Stimulated activated CD8-positive, alpha-beta memory T cell treated with anti-CD3 and anti-CD28 coated beads, Interleukin-4, amount 100 ng/mL, for 48 hours (primary cell): ENCODE measurements around the gene OTUD4.
"Not testable (repeated sequence)": the region's sequence is repeated elsewhere in the genome, so short reads cannot be mapped to it uniquely, and the experiment has no call there.

ENCODE experiments used
- DNase-seq: peaks from one replicate; pipeline ENCODE4 v3.0.0-alpha.2; 2020

OTUD4 gene

GRCh38 chr4:145179281-145179860 lies 1.0 kb downstream of the OTUD4 start:
- DNase-seq = peak; percentile 85

- no peak for DNase-seq
These were observed 1.6 kb downstream of the OTUD4 start for GRCh38 chr4:145178740-145179280.

DNA sequence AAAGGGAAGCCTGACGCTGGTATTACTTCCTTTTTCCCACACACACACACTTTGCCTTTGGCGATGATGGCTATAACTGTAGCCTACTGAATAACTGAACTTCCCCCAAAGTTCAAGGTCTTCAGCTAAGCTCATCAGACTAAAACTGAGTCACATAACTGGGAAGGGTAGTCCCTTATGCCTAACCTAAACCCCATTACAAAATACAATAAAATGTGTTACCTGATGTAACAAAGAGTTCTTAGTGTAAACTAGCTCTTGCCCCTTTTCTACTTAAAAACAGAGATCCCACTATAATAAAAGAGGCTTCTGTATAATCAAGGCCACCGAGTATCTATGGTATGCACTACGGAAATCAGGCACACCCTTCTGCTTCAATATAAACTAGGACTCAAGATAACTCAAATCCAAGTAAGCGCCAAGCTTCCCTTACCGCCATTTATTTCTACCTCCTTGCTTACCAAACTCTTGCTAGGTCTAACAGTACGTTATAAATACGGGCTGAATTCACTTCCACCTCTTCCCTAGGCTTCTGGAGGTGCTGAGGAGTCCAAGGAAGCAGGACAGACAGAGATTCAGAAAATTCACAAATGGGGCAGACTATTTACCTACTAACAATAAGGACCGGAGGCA lies 2.4 kb downstream of the OTUD4 start:
- DNase-seq = no peak

- DNase-seq = no peak
These were observed 2.9 kb downstream of the OTUD4 start for GRCh38 chr4:145177511-145177905.

GRCh38 chr4:145176641-145177432 lies 3.6 kb downstream of the OTUD4 start:
- no peak for DNase-seq

GRCh38 chr4:145171911-145172310 lies 8.5 kb downstream of the OTUD4 start:
- no peak for DNase-seq

DNA sequence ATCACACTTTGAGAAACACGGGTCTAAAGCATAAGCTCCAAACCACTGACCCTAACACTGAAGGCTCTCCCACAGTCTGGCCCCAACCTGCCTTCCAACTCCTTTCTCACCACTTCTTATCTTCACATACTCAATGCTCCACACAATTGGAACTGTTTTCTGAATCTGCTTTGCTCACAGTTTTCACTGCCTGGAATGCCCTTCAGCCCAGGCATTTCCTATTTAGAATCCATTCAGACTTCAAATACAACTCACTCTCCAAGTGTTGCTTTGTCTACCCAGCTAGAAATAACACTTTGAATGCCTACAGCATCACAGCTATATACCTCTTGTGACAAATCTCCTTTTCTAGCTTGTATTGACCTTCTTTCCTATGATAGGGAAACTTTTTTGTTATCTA lies 10.2 kb downstream of the OTUD4 start:
- no peak for DNase-seq

- DNase-seq = no peak
These were observed 11.7 kb downstream of the OTUD4 start for GRCh38 chr4:145168581-145169187.

- no peak for DNase-seq
These were observed 12.5 kb downstream of the OTUD4 start for GRCh38 chr4:145167887-145168286.

- DNase-seq = no peak
These were observed 18.8 kb downstream of the OTUD4 start for GRCh38 chr4:145161549-145161948.

DNA sequence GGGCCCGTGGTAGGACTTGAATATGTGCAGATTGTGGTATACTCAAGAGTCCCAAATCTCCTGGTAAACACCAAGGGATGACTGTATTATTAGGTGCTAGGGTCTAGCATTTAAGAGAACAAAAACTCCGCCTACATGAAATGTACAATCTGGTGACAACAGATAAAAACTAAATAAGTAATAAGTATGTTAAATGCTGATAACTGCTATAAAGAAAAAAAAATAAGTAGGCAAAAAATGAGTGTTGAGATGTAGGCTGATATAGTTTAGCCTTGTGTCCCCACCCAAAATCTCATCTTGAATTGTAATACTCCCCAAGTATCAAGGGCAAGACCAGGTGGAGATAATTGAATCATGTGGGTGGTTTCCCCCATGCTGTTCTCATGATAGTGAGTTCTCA lies 23.4 kb downstream of the OTUD4 start:
- DNase-seq = no peak

DNA sequence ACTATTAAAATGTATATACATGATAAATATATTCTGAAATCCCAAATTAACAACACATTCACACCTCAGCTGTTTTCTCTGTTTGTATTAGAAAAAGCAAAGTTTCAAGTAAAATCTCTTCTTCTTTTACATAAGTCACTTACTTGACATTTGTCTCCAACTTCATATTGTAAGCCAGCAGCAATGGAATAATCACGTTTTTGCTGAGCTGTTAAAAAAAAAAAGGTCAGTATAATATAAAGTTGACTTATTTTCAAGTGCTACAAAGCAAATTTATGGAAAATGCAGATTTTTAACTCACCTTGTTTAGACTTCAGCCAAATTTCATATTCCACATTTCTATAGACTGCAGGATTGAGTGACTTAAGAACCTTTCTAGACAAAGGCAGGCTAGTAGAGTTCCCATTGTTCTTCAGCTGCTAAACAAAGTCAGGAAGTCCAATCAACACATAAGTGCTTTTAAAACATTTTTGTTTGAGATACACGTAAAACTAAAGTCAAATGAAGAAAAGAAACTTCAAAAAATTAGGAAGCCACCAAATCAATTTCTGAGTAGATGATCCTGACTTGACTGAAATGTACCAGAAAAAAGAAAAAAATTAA lies 25.0 kb downstream of the OTUD4 start:
- DNase-seq = no peak

DNA sequence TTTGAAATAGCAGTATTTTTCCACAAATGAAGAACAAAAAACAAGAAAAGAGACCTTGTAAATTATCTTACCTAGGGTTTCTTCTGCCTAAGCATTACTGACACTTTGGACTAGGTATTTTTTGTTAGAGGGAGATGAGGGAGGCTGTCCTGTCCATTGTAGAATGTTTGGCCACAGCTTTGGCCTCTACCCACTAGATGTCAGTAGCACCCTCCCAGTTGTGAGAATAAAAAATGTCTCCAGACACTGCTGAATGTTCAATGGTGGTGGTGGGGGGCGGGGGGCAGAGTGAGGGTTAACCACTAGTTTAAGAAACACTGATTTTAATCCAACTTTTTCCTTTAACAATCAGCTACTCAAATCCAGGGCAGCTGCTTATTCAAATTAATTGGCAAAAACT lies 25.8 kb downstream of the OTUD4 start:
- DNase-seq = no peak

DNA sequence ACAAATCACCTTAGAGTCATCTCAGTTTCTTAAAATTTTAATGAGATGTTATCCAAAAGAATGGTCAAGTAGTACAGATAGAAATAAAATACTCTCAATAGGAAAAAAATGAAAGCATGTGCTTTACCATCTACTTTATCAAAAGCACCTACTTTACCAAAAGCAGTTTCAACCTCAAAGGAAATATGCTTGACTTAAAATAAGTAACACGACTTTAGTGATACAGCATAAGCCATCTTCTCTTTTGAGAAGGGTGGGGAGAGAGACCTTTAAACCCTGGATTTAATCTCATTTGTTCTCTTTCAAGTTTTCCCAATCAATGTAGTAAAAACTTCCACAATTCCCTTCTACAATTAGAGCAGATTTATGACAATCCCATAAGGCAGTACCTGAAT lies 26.5 kb downstream of the OTUD4 start:
- DNase-seq = no peak

- DNase-seq = no peak
These were observed 27.0 kb downstream of the OTUD4 start for GRCh38 chr4:145153181-145153903.

- DNase-seq = no peak
These were observed 31.4 kb downstream of the OTUD4 start for GRCh38 chr4:145148980-145149379.

DNA sequence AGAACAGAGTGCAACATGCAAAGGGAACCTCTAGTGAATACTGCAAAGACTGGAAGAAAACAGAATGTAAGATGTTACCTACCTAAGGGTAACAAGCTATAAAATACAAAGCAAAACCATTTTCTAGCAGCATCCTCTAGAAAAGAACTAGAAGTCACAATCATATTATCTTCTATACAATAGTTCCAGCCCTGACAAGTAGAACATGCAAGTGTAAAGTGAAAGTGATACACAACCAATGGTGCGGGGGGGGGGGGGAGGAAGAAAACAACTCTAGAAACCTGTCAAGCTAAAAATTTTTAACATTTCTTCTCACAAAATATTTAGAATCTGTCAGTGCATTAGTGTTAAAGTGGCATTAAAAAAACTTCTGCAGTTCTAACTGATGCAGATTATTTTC lies 44.2 kb downstream of the OTUD4 start:
- not testable (repeated sequence) for DNase-seq

GRCh38 chr4:145132511-145133098 lies 47.8 kb downstream of the OTUD4 start:
- DNase-seq = peak; percentile 44

GRCh38 chr4:145131848-145132247 lies 48.5 kb downstream of the OTUD4 start:
- no peak for DNase-seq

GRCh38 chr4:145130788-145131399 lies 49.5 kb downstream of the OTUD4 start:
- DNase-seq = no peak

DNA sequence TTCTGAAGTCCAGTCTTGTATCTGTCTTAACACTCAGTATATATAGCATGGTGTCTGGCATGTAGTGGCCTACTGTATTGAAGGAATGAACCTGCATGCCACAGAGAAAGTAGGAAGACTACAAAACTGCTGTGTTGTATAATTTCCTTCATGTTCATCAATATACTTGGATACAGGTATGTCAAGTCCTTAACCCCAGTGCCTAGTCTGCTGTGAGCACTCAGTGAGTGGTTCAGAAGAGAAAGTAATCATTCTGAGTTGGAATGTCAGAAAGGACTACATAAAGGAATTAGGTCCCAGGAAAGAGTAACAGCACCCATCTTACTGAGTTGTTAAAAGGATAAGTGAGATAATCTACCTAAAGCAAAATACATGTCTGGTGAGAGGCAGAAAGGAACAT lies 50.3 kb downstream of the OTUD4 start:
- no peak for DNase-seq

- no peak for DNase-seq
These were observed 55.0 kb downstream of the OTUD4 start for GRCh38 chr4:145125396-145125795.
